GM23248 (cell line): ENCODE measurements around the gene OR4K5. TPM values are rescaled to one million over a fixed set of nuclear protein-coding genes. Genes with fewer than 3 reads are reported as not detected.
A peak's percentile ranks its signal among the peaks of the same experiment; 100 is the strongest.
"Not testable (repeated sequence)": the region's sequence is repeated elsewhere in the genome, so short reads cannot be mapped to it uniquely, and the experiment has no call there.

Experiments used
- DNase-seq: peaks from one replicate; pipeline ENCODE4 v3.0.0-alpha.2; 2015
- H2AFZ ChIP-seq: fragments of 200-600 bp; sonication (generic); 2 replicates; pipeline ENCODE4 v1.6.1; 2016; ENCODE audit warnings: antibody characterized with exemption
- H3F3A ChIP-seq: fragments of 200-600 bp; sonication (generic); 2 replicates; pipeline ENCODE4 v1.6.1; 2016; ENCODE audit warnings: mild to moderate bottlenecking, antibody characterized with exemption, mixed run types; ENCODE audit not compliant: insufficient read depth
- H3K27ac ChIP-seq: fragments of 200-600 bp; sonication (generic); 2 replicates; pipeline ENCODE4 v1.5.1; 2016; ENCODE audit warnings: mild to moderate bottlenecking
- H3K27me3 ChIP-seq: fragments of 200-600 bp; sonication (generic); replicated peaks from 2 replicates; pipeline ENCODE4 v1.6.1; 2016; ENCODE audit warnings: mild to moderate bottlenecking; ENCODE audit not compliant: insufficient read depth
- H3K36me3 ChIP-seq: fragments of 200-600 bp; sonication (generic); 2 replicates; pipeline ENCODE4 v1.6.1; 2016; ENCODE audit warnings: low read depth, mild to moderate bottlenecking
- H3K4me1 ChIP-seq: fragments of 200-600 bp; sonication (generic); 2 replicates; pipeline ENCODE4 v1.6.1; 2016; ENCODE audit warnings: mild to moderate bottlenecking; ENCODE audit not compliant: insufficient read depth
- H3K4me2 ChIP-seq: fragments of 200-600 bp; sonication (generic); one replicate; pipeline ENCODE4 v1.6.1; 2016; ENCODE audit warnings: mild to moderate bottlenecking; ENCODE audit not compliant: unreplicated experiment
- H3K4me3 ChIP-seq: fragments of 200-600 bp; sonication (generic); 2 replicates; pipeline ENCODE4 v1.5.1; 2016; ENCODE audit warnings: mild to moderate bottlenecking
- H3K79me2 ChIP-seq: fragments of 200-600 bp; sonication (generic); 2 replicates; pipeline ENCODE4 v1.6.1; 2016; ENCODE audit warnings: mild to moderate bottlenecking; ENCODE audit not compliant: insufficient read depth
- H3K9ac ChIP-seq: fragments of 200-600 bp; sonication (generic); 2 replicates; pipeline ENCODE4 v1.6.1; 2016; ENCODE audit warnings: mild to moderate bottlenecking
- H3K9me2 ChIP-seq: fragments of 200-600 bp; sonication (generic); 2 replicates; pipeline ENCODE4 v1.6.1; 2016; ENCODE audit warnings: mixed run types, mild to moderate bottlenecking, moderate library complexity; ENCODE audit not compliant: insufficient read depth
- H3K9me3 ChIP-seq: fragments of 200-600 bp; sonication (generic); one replicate; pipeline ENCODE4 v1.6.1; 2017; ENCODE audit warnings: low read depth
- H4K20me1 ChIP-seq: fragments of 200-600 bp; sonication (generic); 2 replicates; pipeline ENCODE4 v1.6.0; 2016; ENCODE audit not compliant: insufficient read depth
- EZH2 ChIP-seq: fragments of 200-600 bp; sonication (generic); IDR thresholded peaks from 2 replicates; pipeline ENCODE4 v1.6.1; 2018; ENCODE audit warnings: antibody characterized with exemption, mild to moderate bottlenecking; ENCODE audit not compliant: insufficient read depth, poor library complexity, severe bottlenecking
- EZH2phosphoT487 ChIP-seq: fragments of 200-600 bp; sonication (generic); IDR thresholded peaks from 2 replicates; pipeline ENCODE4 v1.6.1; 2018; ENCODE audit warnings: antibody characterized with exemption, moderate library complexity, mild to moderate bottlenecking, low read depth; ENCODE audit not compliant: insufficient read depth
- WGBS, 2 experiments: methylation state at CpG; one replicate each; pipeline ENCODE4 v1.1.6; 2015 to 2017; ENCODE audit warnings: low lambda C conversion rate in 2 of 2, low coverage in 1 of 2; ENCODE audit errors: missing lambda C conversion rate in 2 of 2; 5-methylcytosine and 5-hydroxymethylcytosine counted together
- in situ Hi-C: fragments of 300-500 bp; cut with MboI; formaldehyde crosslinking; loops from 2 replicates; pipeline ENCODE4 v1.15.0; 2020
- polyA plus RNA-seq: library from polyadenylated mRNA; unstranded; fragments of >200 nt; fragmentation: Nextera tagmentation; extraction: Ambion mirVana; gene quantifications from 2 replicates; pipeline ENCODE4 v1.2.1, GENCODE V29; 2016
- total RNA-seq: library from RNA; depleted of rRNA; stranded (reverse); fragments of >200 nt; shearing (Covaris generic); gene quantifications from 2 replicates; pipeline ENCODE4 v1.2.3, GENCODE V29; 2014; rRNA removed

Gene OR4K5
- total and polyA plus RNA-seq, 2 experiments from 2014 or later = not detected

- Histone ChIP-seq H2AFZ (0 out of 2 replicates have a peak overlapping the region, but pooled peaks have one; percentile 3), H3K4me3 (no peak overlapping the region; the same call in 1 of the 2 replicates), H4K20me1 (no peaks in the 10 kb centered on the region), H3K27ac (no peak overlapping the region), H3K9ac (no peak overlapping the region), H3K9me2 (no peaks in the 10 kb centered on the region), H3K4me2 (no peak overlapping the region), H3F3A (no peaks in the 10 kb centered on the region), H3K27me3 (no peaks in the 10 kb centered on the region), H3K9me3 (no peaks in the 10 kb centered on the region), H3K36me3 (no peaks in the 10 kb centered on the region), H3K79me2 (no peaks in the 10 kb centered on the region), H3K4me1 (no peaks in the 10 kb centered on the region)
- in situ Hi-C loops = no loop called here
- peak; percentile 12 for DNase-seq
- 35 to 38% methylated on average over 3 of the region's 3 CpGs for WGBS, 2 experiments
- TF ChIP-seq EZH2 (no peak), EZH2phosphoT487 (no peak)
Measured at GRCh38 chr14:19947413-19948090, 27.1 kb downstream of the OR4K5 start.

- DNase-seq = no peak
- H3K27me3 ChIP-seq = no peaks in the 10 kb centered on the region
- no peak overlapping the region for H3K27ac ChIP-seq
- H3K9me3 ChIP-seq = no peaks in the 10 kb centered on the region
- H2AFZ ChIP-seq = no peak overlapping the region
- H3K4me2 ChIP-seq = no peak overlapping the region
- no peak overlapping the region for H3K9ac ChIP-seq
- no peaks in the 10 kb centered on the region for H3F3A ChIP-seq
- in situ Hi-C loops = no loop called here
- H3K4me3 ChIP-seq = no peak overlapping the region
- H3K36me3 ChIP-seq = no peaks in the 10 kb centered on the region
- TF ChIP-seq EZH2 (no peak), EZH2phosphoT487 (no peak)
- 19% methylated on average over 2 of the region's 2 CpGs for WGBS, 2 experiments
- H3K9me2 ChIP-seq = no peaks in the 10 kb centered on the region
- no peaks in the 10 kb centered on the region for H3K79me2 ChIP-seq
- H4K20me1 ChIP-seq = no peaks in the 10 kb centered on the region
- H3K4me1 ChIP-seq = no peaks in the 10 kb centered on the region
Measured at GRCh38 chr14:19949218-19949617, 28.8 kb downstream of the OR4K5 start.

GRCh38 chr14:19969735-19970134 lies 49.3 kb downstream of the OR4K5 start:
- H2AFZ ChIP-seq = not testable (repeated sequence)

More at GRCh38 chr14:19969735-19970134, 49.3 kb downstream of the OR4K5 start:
- H3K4me1 ChIP-seq, H3K9me2 ChIP-seq, H3K27ac ChIP-seq, H4K20me1 ChIP-seq, H3K79me2 ChIP-seq, H3K9ac ChIP-seq, DNase-seq, H3K27me3 ChIP-seq, H3F3A ChIP-seq, H3K4me3 ChIP-seq, H3K9me3 ChIP-seq, in situ Hi-C loops, H3K4me2 ChIP-seq, H3K36me3 ChIP-seq: not testable (repeated sequence)
- 32 to 38% methylated on average over 2 of the region's 2 CpGs for WGBS, 2 experiments

Other genes starting within 250 kb of the OR4K5 start
- not detected in 2 replicates for gene OR11H2, start 206.7 kb upstream of the OR4K5 start, total RNA-seq
- gene OR11H2, start 206.7 kb upstream of the OR4K5 start, polyA plus RNA-seq = not detected in 2 replicates
- gene OR4Q3, start 177.0 kb upstream of the OR4K5 start, total RNA-seq = not detected in 2 replicates
- not detected in 2 replicates for gene OR4Q3, start 177.0 kb upstream of the OR4K5 start, polyA plus RNA-seq
- not detected in 2 replicates for gene OR4M1, start 147.1 kb upstream of the OR4K5 start, total RNA-seq
- not detected in 2 replicates for gene OR4M1, start 147.1 kb upstream of the OR4K5 start, polyA plus RNA-seq
- gene OR4N2, start 116.8 kb upstream of the OR4K5 start, total RNA-seq = not detected in 2 replicates
- not detected in 2 replicates for gene OR4N2, start 116.8 kb upstream of the OR4K5 start, polyA plus RNA-seq
- gene OR4K2, start 45.5 kb upstream of the OR4K5 start, total RNA-seq = not detected in 2 replicates
- gene OR4K2, start 45.5 kb upstream of the OR4K5 start, polyA plus RNA-seq = not detected in 2 replicates
- gene OR4K1, start 10.3 kb downstream of the OR4K5 start, total RNA-seq = not detected in 2 replicates
- gene OR4K1, start 10.3 kb downstream of the OR4K5 start, polyA plus RNA-seq = not detected in 2 replicates
- gene OR4K15, start 55.0 kb downstream of the OR4K5 start, total RNA-seq = not detected in 2 replicates
- not detected in 2 replicates for gene OR4K15, start 55.0 kb downstream of the OR4K5 start, polyA plus RNA-seq
- not detected in 2 replicates for gene OR4Q2, start 81.6 kb downstream of the OR4K5 start, total RNA-seq
- gene OR4Q2, start 81.6 kb downstream of the OR4K5 start, polyA plus RNA-seq = not detected in 2 replicates
- gene OR4K14, start 98.7 kb downstream of the OR4K5 start, total RNA-seq = not detected in 2 replicates
- gene OR4K14, start 98.7 kb downstream of the OR4K5 start, polyA plus RNA-seq = not detected in 2 replicates
- gene OR4K13, start 115.4 kb downstream of the OR4K5 start, total RNA-seq = not detected in 2 replicates
- not detected in 2 replicates for gene OR4K13, start 115.4 kb downstream of the OR4K5 start, polyA plus RNA-seq
- not detected in 2 replicates for gene OR4L1, start 139.4 kb downstream of the OR4K5 start, total RNA-seq
- not detected in 2 replicates for gene OR4L1, start 139.4 kb downstream of the OR4K5 start, polyA plus RNA-seq
- gene OR4K17, start 190.1 kb downstream of the OR4K5 start, total RNA-seq = not detected in 2 replicates
- gene OR4K17, start 190.1 kb downstream of the OR4K5 start, polyA plus RNA-seq = not detected in 2 replicates
- gene OR4N5, start 218.2 kb downstream of the OR4K5 start, total RNA-seq = not detected in 2 replicates
- gene OR4N5, start 218.2 kb downstream of the OR4K5 start, polyA plus RNA-seq = not detected in 2 replicates